Tibial nerve (tissue), 4 donors: Measurements from ENCODE around the gene PRTFDC1.

Source experiments
- EP300 ChIP-seq, 2 donors: sonication (generic); formaldehyde crosslinking; IDR thresholded peaks; one replicate each; pipeline ENCODE4 v1.6.1; 2017; ENCODE audit warnings: antibody characterized with exemption in 2 of 2, mild to moderate bottlenecking in 1 of 2
- POLR2A ChIP-seq, 2 donors: fragments of 450-650 bp; IDR thresholded peaks; one replicate each; pipeline ENCODE4 v1.6.1; 2017; ENCODE audit warnings: antibody characterized with exemption in 2 of 2, mild to moderate bottlenecking in 2 of 2, moderate library complexity in 2 of 2
- TF ChIP-seq, protein P1 (sequence below), 5 experiments: fragments of 200-600 bp in 3 of 5; fragments of 450-650 bp in 2 of 5; sonication (generic) in 3 of 5; IDR thresholded peaks; one replicate each; pipeline ENCODE4 v1.5.1; 2016 to 2019; ENCODE audit warnings: antibody characterized with exemption in 5 of 5, mild to moderate bottlenecking in 3 of 5, moderate library complexity in 2 of 5

DNA sequence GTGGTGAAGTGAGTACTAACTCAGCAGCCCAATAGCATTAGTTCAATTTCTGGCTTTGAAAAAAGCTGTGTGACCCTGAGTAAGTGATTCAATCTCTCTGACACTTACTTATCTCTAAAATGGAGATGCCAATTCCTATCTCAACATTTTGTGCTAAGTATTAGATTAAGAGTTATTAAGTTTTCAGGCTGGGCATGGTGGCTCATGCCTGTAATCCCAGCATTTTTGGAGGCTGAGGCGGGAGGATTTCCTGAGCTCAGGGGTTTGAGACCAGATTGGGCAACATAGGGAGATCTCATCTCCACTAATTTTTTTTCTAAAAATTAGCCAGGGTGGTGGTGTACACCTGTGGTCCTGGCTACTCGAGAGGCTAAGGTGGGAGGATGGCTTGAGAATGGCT is 109.5 kb downstream of the PRTFDC1 start:
- TF ChIP-seq, protein P1, sequence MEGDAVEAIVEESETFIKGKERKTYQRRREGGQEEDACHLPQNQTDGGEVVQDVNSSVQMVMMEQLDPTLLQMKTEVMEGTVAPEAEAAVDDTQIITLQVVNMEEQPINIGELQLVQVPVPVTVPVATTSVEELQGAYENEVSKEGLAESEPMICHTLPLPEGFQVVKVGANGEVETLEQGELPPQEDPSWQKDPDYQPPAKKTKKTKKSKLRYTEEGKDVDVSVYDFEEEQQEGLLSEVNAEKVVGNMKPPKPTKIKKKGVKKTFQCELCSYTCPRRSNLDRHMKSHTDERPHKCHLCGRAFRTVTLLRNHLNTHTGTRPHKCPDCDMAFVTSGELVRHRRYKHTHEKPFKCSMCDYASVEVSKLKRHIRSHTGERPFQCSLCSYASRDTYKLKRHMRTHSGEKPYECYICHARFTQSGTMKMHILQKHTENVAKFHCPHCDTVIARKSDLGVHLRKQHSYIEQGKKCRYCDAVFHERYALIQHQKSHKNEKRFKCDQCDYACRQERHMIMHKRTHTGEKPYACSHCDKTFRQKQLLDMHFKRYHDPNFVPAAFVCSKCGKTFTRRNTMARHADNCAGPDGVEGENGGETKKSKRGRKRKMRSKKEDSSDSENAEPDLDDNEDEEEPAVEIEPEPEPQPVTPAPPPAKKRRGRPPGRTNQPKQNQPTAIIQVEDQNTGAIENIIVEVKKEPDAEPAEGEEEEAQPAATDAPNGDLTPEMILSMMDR (IDR thresholded peaks at IDR 0.05) = no peak
- TF ChIP-seq POLR2A (IDR thresholded peaks at IDR 0.05) = no peak
- no peak for TF ChIP-seq EP300 (IDR thresholded peaks at IDR 0.05)
